Activated T-helper 2 cell treated with anti-CD3 and anti-CD28 coated beads, Interferon-gamma antibody, Interleukin-2, Interleukin-4, amounts not matched to agents 10 μg/mL and 5 μg/mL and 100 μg/mL, durations not matched to agents 14 hours and 24 hours and 36 hours (primary cell): ENCODE measurements around the gene TMED4. TPM values are rescaled to one million over a fixed set of nuclear protein-coding genes. Genes with fewer than 3 reads are reported as not detected.

Experiments used
- DNase-seq: peaks from one replicate; pipeline ENCODE4 v3.0.0; 2021; ENCODE audit warnings: low spot score
- H3K27ac Mint-ChIP-seq: one replicate; pipeline ENCODE4 v1.8.0; 2021; ENCODE audit warnings: mixed read lengths
- H3K27me3 Mint-ChIP-seq: one replicate; pipeline ENCODE4 v1.8.0; 2021; ENCODE audit warnings: low read depth, mixed read lengths
- H3K36me3 Mint-ChIP-seq: one replicate; pipeline ENCODE4 v1.8.0; 2021; ENCODE audit warnings: low read depth, mixed read lengths
- H3K4me1 Mint-ChIP-seq: one replicate; pipeline ENCODE4 v1.8.0; 2021; ENCODE audit warnings: low read depth, mixed read lengths
- H3K4me3 Mint-ChIP-seq: one replicate; pipeline ENCODE4 v1.8.0; 2021; ENCODE audit warnings: low read depth, mild to moderate bottlenecking, moderate library complexity, mixed read lengths
- H3K9me3 Mint-ChIP-seq: one replicate; pipeline ENCODE4 v1.8.0; 2021; ENCODE audit warnings: mixed read lengths
- intact Hi-C: fragments of 100-400 bp; cut with micrococcal nuclease; formaldehyde crosslinking; loops from one replicate; pipeline ENCODE4 v1.15.1; 2023
- total RNA-seq: library from RNA; stranded (reverse); gene quantifications from 2 replicates; pipeline ENCODE4 v1.2.3, GENCODE V29; 2022

TMED4 gene
- 70.3 and 75.1 TPM in 2 replicates for total RNA-seq

DNA sequence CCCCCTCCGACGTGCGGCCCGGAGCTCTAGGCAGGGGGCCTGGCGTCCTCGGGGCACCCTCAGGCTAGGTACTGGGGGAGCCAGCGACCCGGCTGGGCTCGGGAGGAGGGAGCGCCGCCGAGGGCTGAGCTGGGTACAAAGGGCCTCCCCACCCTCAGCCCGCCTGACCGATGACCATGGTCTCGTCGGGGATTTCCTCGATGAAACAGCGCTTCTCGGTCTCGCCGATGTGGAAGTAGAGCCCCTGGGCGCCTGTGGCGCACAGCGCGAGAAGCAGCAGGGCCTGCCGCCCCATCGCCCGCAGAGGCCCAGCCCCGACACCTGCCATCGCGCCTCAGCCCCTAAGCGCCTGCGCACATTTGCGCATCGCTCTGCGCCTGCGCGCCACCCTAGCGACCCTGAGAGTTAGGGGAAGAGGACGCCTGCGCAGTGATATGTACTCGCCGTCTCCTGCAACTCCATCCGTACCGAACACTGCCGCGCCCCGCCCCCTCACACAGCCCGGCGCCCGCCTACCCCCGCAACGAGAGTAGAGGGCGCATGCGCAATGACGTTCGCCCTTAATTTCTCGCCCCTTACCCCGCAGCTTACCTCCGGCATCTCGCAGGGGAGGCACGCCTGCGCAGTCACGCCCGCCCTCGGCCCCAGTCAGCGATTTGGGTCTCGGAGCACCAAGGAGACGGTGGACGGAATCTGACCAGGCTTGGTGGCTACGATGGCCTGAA is at the start of gene TMED4:
TMED4 (minus strand) TSS at position 353 of the 725 bp plus-strand sequence; CDS start at position 328, 25 bp downstream.
- peak; percentile 100 for DNase-seq
- Mint-ChIP-seq H3K36me3 (peaks cover 29% of the 10 kb centered on the region), H3K4me1 (peaks cover 23% of the 10 kb centered on the region), H3K4me3 (peak within 1 kb of the TSS; percentile 88), H3K27me3 (peaks cover 2% of the 10 kb centered on the region), H3K27ac (peak within 1 kb of the TSS; percentile 93), H3K9me3 (no peaks in the 10 kb centered on the region)
- intact Hi-C loops = loop anchor here (1.0 to 10.0 kb wide), 9 partner anchors 24 to 530 kb away; partner anchors contain the start of genes H2AZ2, OGDH, PPIA and TBRG4

DNA sequence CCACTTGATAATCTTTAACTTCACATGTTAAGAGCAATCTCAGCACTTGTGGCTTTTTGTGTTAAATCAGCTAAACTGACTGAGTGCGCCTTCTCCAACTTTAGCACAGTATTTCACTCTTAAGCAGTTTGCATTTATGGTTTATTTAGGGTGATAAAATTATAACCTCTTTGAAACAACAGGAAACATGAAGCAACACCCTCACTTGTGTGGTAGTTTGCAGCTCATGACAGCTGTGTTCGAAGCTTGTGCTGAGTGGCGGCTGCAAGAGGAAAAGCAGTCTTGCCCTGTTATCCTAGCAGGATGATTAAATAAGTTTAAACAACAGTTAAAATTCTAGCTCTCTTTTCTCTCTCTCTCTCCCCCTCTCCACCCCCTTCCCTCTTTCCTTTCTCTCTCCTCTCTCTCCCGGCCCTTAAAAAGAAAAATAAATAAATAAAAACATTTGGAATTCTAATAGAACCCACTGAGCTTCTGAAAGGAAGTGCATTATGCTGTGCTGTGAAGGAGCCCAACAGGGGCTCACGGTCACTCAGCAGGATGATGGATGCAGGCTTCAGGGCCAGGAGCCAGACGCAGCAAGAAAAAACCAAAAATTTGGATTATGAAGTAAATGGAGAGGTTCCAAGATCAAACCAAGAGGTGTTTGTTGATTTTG is 49.6 kb upstream of the TMED4 start:
- intact Hi-C loops = loop anchor here (10.0 kb wide), 1 partner anchor 167 kb away; no protein-coding TSS in a partner anchor
- Mint-ChIP-seq H3K36me3 (peaks cover 52% of the 10 kb centered on the region), H3K9me3 (no peaks in the 10 kb centered on the region), H3K4me3 (peak overlapping the region; percentile 16), H3K27ac (peak overlapping the region; percentile 72), H3K27me3 (no peaks in the 10 kb centered on the region), H3K4me1 (peaks cover 56% of the 10 kb centered on the region)
- no peak for DNase-seq

DNA sequence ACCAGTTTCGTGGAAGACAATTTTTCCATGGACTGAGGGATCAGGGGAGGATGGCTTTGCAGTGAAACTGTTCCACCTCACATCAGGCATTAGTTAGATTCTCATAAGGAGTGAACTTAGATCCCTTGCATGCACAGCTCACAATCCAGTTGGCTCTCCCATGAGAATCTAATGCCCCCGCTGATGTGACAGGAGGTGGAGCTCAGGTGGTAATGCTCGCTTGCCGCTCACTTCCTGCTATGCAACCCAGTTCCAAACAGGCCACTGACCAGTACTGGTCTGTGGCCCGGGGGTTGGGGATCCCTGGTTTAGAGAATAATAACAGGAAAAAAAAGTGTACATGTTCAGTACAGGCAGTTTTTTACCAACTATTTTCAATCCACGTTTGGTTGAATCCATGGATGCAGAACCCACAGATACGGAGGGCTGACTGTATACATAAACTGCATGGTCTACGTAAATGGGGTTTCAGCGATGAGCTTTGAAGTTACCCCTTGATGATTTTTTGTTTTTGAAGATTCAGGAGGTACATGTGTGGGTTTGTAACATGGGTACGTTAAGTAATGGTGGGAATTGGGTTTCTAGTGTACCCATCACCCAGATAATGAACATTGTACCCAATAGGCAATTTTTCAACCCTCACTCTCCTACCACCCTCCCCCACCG is 48.9 kb upstream of the TMED4 start:
- intact Hi-C loops = loop anchor here (10.0 kb wide), 1 partner anchor 166 kb away; no protein-coding TSS in a partner anchor
- H3K27me3 Mint-ChIP-seq = no peaks in the 10 kb centered on the region
- H3K9me3 Mint-ChIP-seq = no peaks in the 10 kb centered on the region
- H3K4me3 Mint-ChIP-seq = peak overlapping the region; percentile 8
- peaks cover 59% of the 10 kb centered on the region for H3K36me3 Mint-ChIP-seq
- no peak overlapping the region for H3K27ac Mint-ChIP-seq
- DNase-seq = no peak
- H3K4me1 Mint-ChIP-seq = peaks cover 54% of the 10 kb centered on the region

DNA sequence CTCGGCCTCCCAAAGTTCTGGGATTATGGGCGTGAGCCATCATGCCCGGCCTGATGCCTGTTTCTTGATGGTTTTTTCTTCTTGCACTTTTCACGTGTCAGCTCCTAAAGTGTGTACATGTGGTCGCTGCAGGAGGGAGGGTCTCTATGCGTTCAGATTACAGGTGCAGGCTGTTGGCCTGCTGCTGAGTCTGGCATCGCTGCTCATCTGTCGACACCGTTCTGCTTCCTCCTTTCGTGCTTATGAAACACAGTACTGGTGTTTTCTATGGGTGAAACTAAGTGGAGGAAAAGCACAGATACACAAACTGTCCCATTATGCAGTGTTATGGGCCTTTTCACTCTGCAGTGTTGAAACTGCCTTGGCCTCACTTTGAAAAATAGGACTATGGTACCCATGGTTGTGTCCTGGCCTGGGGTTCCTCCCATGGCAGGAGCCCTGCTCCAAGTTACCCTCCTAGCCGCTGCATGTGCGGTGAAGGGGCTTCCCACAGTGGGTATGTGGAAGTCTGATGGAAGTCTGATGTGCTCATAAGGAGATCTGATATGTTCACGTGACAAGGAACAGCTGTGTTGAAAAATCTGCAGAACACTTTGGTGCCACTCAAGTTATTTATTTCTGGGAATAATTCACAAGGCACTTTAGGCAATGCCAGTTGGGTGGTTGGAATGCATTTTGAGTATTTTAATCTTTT is 47.9 kb upstream of the TMED4 start:
- intact Hi-C loops = loop anchor here (10.0 kb wide), 1 partner anchor 165 kb away; no protein-coding TSS in a partner anchor
- peaks cover 61% of the 10 kb centered on the region for H3K36me3 Mint-ChIP-seq
- H3K4me3 Mint-ChIP-seq = no peak overlapping the region

DNA sequence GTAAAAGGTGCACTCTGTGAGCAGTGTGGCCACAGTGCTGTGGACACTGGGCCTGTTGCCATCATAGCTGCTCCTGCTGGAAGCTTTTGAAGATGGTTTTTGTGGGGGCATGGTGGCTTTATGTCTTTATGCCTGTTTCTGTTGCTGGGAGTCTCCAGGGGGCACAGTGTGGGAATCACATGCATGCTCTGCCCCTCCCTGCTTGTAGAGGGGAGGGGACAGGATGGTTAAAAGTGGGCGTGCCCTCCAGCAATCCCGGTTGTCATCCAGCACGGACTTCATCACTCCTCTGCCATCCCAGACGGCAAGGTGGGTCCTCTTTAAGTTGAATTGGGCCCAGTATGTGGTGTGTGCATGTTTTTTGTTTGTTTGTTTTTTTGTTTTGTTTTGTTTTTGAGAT is 44.6 kb upstream of the TMED4 start:
- Mint-ChIP-seq H3K27ac (no peak overlapping the region), H3K9me3 (no peaks in the 10 kb centered on the region), H3K4me1 (peaks cover 64% of the 10 kb centered on the region), H3K36me3 (peaks cover 64% of the 10 kb centered on the region), H3K27me3 (no peaks in the 10 kb centered on the region), H3K4me3 (no peak overlapping the region)
- intact Hi-C loops = no loop called here
- no peak for DNase-seq

More for the DNA sequence above, 47.9 kb upstream of the TMED4 start:
- DNase-seq = no peak
- Mint-ChIP-seq H3K27ac (peak overlapping the region; percentile 26), H3K4me1 (peaks cover 57% of the 10 kb centered on the region), H3K9me3 (no peaks in the 10 kb centered on the region), H3K27me3 (no peaks in the 10 kb centered on the region)

DNA sequence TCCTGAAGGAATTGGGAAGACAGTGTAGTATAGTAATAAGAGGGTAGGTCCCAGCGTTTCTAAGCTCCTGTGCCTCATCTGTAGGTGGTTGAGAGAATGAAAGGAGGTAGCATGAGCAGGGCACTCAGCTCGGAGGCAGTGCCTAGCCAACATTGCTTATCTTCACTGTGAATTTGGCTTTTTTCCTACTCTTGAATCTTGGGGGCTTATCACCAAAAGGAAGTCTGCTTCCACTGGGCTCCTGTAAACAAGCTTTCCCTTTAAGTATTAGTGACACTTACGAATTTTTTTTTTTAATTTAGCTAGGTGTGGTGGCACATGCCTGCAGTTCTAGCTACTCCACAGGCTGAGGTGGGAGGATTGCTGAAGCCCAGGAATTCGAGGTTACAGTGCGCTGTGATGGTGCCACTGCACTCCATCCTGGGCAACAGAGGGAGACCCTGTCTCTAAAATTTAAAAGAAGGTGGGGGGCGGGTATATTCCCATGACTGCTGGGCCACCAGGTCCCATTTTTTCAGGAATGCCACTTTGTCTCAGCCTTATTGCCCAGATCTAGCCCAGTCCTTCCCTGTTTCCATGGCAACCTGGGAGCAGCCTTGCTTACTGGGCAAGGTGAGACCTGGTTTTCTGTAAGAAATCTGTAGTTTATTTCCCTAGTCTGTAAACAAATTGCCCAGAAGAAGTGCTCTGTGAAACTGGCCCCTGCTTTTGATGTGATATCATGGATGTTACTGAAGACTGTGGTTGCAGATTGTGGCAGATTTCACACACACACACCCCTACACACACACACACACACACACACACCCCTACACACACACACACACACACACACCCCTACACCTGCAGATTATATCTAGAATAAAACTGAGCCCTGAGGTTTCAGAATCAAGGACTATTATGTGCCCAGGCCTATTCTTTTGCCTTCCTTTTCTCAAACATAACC is 43.8 kb upstream of the TMED4 start:
- peaks cover 62% of the 10 kb centered on the region for H3K4me1 Mint-ChIP-seq
- intact Hi-C loops = loop anchor here (2.0 kb wide), 1 partner anchor 19 kb away; the partner anchor contains the start of gene OGDH
- no peak overlapping the region for H3K4me3 Mint-ChIP-seq
- H3K27me3 Mint-ChIP-seq = no peaks in the 10 kb centered on the region
- H3K9me3 Mint-ChIP-seq = no peaks in the 10 kb centered on the region
- no peak for DNase-seq
- H3K36me3 Mint-ChIP-seq = peaks cover 62% of the 10 kb centered on the region
- H3K27ac Mint-ChIP-seq = peak overlapping the region; percentile 24

DNA sequence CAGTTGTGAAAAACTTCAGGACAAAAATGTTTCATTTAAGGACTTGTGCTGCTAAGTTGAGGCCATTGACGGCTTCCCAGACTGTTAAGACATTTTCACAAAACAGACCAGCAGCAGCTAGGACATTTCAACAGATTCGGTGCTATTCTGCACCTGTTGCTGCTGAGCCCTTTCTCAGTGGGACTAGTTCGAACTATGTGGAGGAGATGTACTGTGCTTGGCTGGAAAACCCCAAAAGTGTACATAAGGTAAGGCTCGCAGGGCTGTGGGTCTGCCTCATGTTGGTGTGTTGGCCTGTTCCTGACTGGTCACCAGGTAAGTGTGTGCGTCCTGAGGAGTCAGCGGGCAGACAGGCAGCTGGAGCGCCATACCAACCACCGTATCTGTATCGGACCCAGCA is 42.3 kb upstream of the TMED4 start:
- peaks cover 58% of the 10 kb centered on the region for H3K4me1 Mint-ChIP-seq
- intact Hi-C loops = loop anchor here (2.0 kb wide), 1 partner anchor 18 kb away; the partner anchor contains the start of gene OGDH
- peaks cover 62% of the 10 kb centered on the region for H3K36me3 Mint-ChIP-seq
- H3K27ac Mint-ChIP-seq = peak overlapping the region; percentile 78
- H3K27me3 Mint-ChIP-seq = no peaks in the 10 kb centered on the region
- DNase-seq = no peak
- no peaks in the 10 kb centered on the region for H3K9me3 Mint-ChIP-seq
- no peak overlapping the region for H3K4me3 Mint-ChIP-seq

DNA sequence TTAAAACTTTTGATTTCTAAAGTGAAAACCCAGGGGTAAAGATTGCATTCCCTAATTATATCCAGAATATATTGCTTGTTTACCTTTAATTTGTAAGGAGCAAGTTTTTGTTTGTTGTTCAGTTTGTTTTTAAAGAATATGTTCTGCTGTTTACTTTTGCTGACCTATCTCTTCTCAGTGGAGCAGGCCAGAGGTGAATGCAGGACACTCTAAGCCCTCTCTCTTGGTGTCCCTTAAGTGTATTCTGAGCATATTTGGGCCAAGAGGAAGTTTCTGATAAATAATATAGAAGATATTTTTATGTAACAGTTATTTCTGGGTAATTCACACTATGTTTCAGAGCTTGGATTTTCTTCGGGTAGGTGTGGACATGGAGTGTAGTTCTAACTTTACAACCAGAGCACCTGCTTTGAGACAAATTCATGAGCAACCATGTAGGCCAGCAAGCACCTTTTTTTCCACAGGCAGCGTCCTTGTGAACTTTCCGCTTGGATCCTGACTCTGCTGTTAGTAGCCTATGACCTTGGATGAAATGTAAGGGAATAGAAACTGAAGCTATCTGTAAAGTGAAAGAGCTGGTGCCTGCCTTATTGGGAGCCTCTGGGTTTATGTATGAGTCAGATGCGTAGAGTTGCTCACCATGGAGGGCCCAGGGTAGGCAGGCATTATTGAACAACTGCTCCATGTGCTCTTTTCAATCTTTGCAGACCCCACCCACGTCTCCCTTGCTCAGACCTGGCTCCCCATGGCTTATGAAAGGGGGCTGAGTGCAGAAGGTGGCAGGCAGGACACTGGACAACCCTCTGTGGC is 40.5 kb upstream of the TMED4 start:
- no peak for DNase-seq
- Mint-ChIP-seq H3K9me3 (no peaks in the 10 kb centered on the region), H3K36me3 (peaks cover 61% of the 10 kb centered on the region), H3K27ac (peak overlapping the region; percentile 91), H3K4me1 (peaks cover 74% of the 10 kb centered on the region), H3K4me3 (peak overlapping the region; percentile 57), H3K27me3 (no peaks in the 10 kb centered on the region)
- intact Hi-C loops = loop anchor here (1.0 kb wide), 1 partner anchor 11 kb away; no protein-coding TSS in a partner anchor

DNA sequence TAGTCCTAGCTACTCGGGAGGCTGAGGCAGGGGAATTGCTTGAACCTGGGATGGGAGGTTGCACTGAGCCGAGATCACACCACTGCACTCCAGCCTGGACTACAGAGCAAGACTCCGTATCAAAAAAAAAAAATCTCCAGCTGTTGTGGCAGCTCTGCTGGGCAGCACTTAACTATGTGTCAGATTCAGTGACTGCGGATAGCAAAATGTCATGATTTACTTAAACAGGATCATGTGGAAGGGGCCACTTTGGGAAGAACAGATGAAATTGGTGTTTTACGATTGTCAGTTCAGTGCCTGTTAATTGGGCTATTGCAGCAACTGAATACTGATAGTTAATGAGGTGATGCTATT is 39.7 kb upstream of the TMED4 start:
- Mint-ChIP-seq H3K9me3 (no peaks in the 10 kb centered on the region), H3K36me3 (peaks cover 59% of the 10 kb centered on the region)
- intact Hi-C loops = loop anchor here (1.0 kb wide), 1 partner anchor 12 kb away; no protein-coding TSS in a partner anchor

DNA sequence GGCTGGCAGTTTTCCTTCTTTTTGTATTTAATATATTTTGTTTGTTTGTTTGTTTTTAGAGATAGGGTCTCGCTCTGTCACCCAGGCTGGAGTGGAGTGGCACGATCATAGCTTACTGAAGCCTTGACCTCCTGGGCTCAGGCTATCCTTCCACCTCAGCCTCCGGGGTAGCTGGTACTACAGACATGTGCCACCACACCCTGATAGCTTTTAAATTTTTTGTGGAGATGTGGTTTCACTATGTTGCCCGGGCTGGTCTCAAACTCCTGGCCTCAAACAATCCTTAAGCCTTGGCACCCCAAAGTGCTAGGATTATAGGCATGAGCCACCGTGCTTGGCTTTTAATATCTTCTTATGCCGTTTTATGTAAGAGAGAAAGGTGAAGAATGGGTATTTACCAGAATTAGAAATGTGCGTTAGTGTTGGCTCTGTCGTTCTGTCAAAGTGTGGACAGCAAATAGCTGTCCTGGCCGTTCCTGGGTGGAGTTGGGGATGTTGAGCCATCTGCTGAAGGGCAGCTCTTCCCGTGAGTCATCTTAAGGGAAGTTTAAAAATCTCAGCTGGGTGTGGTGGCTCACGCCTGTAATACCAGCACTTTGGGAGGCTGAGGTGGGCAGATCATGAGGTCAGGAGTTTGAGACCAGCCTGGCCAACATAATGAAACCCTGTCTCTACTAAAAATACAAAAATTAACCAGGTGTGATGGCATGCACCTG is 39.2 kb upstream of the TMED4 start:
- peaks cover 79% of the 10 kb centered on the region for H3K4me1 Mint-ChIP-seq
- no peak overlapping the region for H3K4me3 Mint-ChIP-seq
- peak overlapping the region; percentile 22 for H3K27ac Mint-ChIP-seq
- no peak for DNase-seq
- no peaks in the 10 kb centered on the region for H3K27me3 Mint-ChIP-seq
- peaks cover 54% of the 10 kb centered on the region for H3K36me3 Mint-ChIP-seq
- no peaks in the 10 kb centered on the region for H3K9me3 Mint-ChIP-seq
- intact Hi-C loops = no loop called here

More for the DNA sequence above, 39.7 kb upstream of the TMED4 start:
- Mint-ChIP-seq H3K27me3 (no peaks in the 10 kb centered on the region), H3K27ac (peak overlapping the region; percentile 21), H3K4me3 (no peak overlapping the region), H3K4me1 (peaks cover 81% of the 10 kb centered on the region)
- no peak for DNase-seq
